NT2/D1 (cell line): ENCODE data around the gene NIPBL.

Experiments
- DNase-seq: peaks from one replicate; pipeline ENCODE4 v3.0.0-alpha.2; 2011; ENCODE audit warnings: low read depth, low spot score
- H3K27me3 ChIP-seq: 2 replicates; pipeline ENCODE4 v1.6.0; 2011; ENCODE audit warnings: mild to moderate bottlenecking; ENCODE audit not compliant: insufficient read length, insufficient read depth
- H3K36me3 ChIP-seq: 2 replicates; pipeline ENCODE4 v1.6.1; 2011; ENCODE audit warnings: mild to moderate bottlenecking, low read length, mixed read lengths; ENCODE audit not compliant: insufficient read depth, insufficient read length
- H3K4me1 ChIP-seq: 2 replicates; pipeline ENCODE4 v1.5.1; 2011; ENCODE audit not compliant: insufficient read depth, insufficient read length
- H3K4me3 ChIP-seq: 2 replicates; pipeline ENCODE4 v1.5.1; 2011; ENCODE audit warnings: low read depth; ENCODE audit not compliant: insufficient read length
- H3K9ac ChIP-seq: 2 replicates; pipeline ENCODE4 v1.6.0; 2011; ENCODE audit warnings: low read depth; ENCODE audit not compliant: insufficient read length
- H3K9me3 ChIP-seq: 2 replicates; pipeline ENCODE4 v1.5.1; 2011; ENCODE audit warnings: mild to moderate bottlenecking, low read length; ENCODE audit not compliant: insufficient read depth
- SUZ12 ChIP-seq: IDR thresholded peaks from 2 replicates; pipeline ENCODE4 v1.6.1; 2011; ENCODE audit not compliant: insufficient read length, insufficient read depth; ENCODE audit errors: extremely low read depth
- YY1 ChIP-seq: IDR thresholded peaks from 2 replicates; pipeline ENCODE4 v1.6.1; 2011; ENCODE audit not compliant: insufficient read length, insufficient read depth
- ZNF274 ChIP-seq: IDR thresholded peaks from 2 replicates; pipeline ENCODE4 v1.6.1; 2011; ENCODE audit warnings: mild to moderate bottlenecking, low read depth, low read length

Gene NIPBL

DNA sequence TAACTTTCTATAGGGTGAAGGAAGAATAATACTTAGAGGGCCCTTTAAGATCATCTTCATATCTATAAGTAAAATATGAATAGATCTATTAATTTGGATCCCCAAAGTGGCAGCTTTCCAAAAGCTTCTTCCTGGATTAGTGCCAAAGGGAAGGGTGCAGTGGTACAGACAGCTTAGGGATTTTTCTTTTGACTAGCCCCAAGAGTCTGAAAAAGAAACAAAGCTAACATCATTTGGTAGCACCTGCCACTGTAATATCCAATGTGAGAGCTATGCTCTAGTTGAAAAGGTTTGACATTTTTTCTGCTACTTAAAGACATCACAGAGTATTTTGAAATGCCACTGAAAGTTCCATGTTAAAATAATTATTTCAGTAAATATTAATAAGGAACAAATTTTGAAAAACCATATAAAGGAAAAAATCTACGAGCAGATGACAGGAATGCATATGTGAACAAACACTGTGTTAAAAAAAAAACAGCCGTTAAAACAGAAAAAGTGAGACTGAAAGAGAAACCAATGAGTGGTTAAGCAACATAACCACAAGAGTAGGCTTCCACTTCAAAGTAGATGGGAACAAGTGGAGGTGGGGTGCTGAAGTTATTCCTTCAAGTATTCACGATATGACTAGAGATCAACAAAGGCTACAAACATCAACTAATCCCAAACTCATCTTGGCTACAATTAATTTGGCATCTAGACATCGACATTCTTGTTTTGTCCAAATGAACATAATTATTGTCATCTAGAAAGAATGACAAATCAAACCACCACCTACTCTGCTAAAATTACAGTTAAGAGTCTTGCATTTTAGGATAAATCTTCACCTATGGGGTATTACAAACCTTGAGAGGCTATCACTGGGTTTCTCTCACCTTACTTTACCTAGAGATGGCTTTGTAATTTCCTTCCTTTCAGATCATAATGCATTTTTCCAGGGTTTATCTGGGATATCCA lies 235.1 kb downstream of the NIPBL start:
- H3K36me3 ChIP-seq = peaks cover 27% of the 10 kb centered on the region
- H3K4me1 ChIP-seq = no peaks in the 10 kb centered on the region
- no peak overlapping the region for H3K9ac ChIP-seq
- H3K4me3 ChIP-seq = no peak overlapping the region
- TF ChIP-seq ZNF274 = no peak
- no peak for TF ChIP-seq SUZ12
- no peak for TF ChIP-seq YY1
- no peaks in the 10 kb centered on the region for H3K9me3 ChIP-seq
- DNase-seq = no peak
- no peaks in the 10 kb centered on the region for H3K27me3 ChIP-seq

DNA sequence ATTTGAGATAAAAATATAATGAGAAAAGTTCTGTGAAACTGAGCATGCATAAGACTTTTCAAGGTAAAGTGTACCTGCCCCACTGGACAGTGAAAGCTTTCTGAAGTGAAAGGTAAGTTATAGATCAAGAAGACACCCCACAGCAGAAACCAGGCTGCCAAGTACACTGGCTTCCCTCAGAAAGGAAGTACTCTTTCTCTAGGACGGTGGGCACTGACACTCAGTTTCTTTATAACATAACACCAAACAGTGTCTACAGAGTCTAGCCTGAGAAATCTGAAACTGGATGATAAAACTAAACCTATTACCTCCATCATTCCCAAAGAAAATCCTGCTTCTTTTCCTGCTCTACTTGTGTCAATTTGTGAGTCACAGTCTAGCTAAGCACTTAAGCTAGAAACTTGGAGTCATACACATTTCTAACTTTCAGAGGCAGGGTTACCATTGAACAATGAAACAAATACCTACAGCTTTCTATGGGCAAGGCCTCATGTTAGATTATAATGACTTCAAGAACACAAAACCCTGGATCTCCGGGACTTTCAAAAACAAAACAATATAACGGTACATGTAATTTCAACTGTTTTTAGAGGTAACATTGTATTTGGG lies 235.9 kb downstream of the NIPBL start:
- Histone ChIP-seq H3K36me3 (peaks cover 24% of the 10 kb centered on the region), H3K4me1 (no peaks in the 10 kb centered on the region), H3K9me3 (no peaks in the 10 kb centered on the region), H3K4me3 (no peak overlapping the region), H3K27me3 (no peaks in the 10 kb centered on the region), H3K9ac (no peak overlapping the region)
- DNase-seq = no peak
- TF ChIP-seq SUZ12 (no peak), YY1 (no peak), ZNF274 (no peak)
